Mammary epithelial cell (primary cell): ENCODE measurements around the gene PKIG.

Experiments used
- CTCF ChIP-seq, 2 donors: IDR thresholded peaks in 1 of 2; conservative IDR thresholded peaks in 1 of 2; 2 replicates each; pipeline ENCODE4 v1.5.1; 2011 to 2012; ENCODE audit warnings: inconsistent platforms in 2 of 2, low read length in 2 of 2, mild to moderate bottlenecking in 2 of 2, control low read depth in 1 of 2, low read depth in 1 of 2; ENCODE audit not compliant: insufficient read depth in 1 of 2; ENCODE audit errors: extremely low read depth in 1 of 2
- EZH2 ChIP-seq: IDR thresholded peaks from 2 replicates; pipeline ENCODE4 v1.6.1; 2012; ENCODE audit warnings: low read length, inconsistent platforms, borderline replicate concordance

DNA sequence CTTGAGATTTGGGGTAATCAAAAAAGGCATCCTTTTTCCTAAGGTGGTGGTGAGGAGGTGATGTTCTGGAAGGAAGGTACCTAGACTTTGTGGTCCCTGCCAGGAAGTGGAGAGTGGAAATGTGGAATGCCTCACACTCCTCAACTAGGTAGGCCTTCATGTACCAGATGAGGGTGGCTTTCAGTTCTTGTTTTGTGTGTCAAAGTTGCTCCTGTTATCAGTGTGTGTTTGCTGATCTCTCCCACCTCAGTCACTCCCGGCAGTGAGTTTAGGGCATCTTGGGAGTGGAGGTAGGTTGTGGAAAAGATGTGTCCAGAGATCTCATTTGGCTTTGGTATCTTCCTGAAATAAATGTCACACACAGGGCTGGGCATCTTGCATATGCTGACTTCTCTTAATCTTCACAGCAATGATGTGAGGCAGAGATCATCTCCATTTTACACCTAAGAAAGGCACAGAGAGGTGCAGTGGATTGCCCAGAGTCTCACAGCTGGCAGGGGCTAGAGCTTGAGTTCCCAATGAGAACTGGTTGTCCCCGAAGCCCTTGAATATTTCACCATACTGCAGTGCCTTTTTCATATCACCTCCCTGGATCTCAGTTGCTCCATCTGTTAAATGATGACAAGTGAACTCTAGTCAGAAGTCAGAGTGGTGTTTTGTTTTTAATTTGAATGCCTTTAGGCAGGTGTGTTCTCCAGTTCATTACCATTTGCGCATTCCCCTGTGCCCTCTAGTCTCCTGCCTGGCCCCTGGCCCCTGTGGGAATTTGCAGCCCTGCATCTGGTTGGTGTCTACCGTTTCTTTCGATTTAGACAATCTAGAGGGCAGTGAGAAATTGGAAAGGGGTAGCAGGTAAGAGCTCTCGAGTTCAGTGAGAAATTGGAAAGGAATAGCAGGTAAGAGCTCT, 2.9 kb downstream of the PKIG start:
- TF ChIP-seq CTCF (conservative IDR thresholded peaks at IDR 0.05 in 1 of 2, IDR thresholded peaks at IDR 0.05 in 1 of 2; ENCODE audit: extremely low read depth in 1 of 2, insufficient read depth in 1 of 2, low read depth in 1 of 2, low read length in 2 of 2) (no peak), EZH2 (no peak)
